KG1 (cell line): ENCODE data around the gene BBIP1.
A peak's percentile ranks its signal among the peaks of the same experiment; 100 is the strongest.

Source experiments
- DNase-seq: peaks from one replicate; lab custom pipeline; 2025; lab: John Stamatoyannopoulos, UW

BBIP1 gene

GRCh38 chr10:110863956-110864355 is 55.0 kb downstream of the BBIP1 start:
- no peak for DNase-seq

DNA sequence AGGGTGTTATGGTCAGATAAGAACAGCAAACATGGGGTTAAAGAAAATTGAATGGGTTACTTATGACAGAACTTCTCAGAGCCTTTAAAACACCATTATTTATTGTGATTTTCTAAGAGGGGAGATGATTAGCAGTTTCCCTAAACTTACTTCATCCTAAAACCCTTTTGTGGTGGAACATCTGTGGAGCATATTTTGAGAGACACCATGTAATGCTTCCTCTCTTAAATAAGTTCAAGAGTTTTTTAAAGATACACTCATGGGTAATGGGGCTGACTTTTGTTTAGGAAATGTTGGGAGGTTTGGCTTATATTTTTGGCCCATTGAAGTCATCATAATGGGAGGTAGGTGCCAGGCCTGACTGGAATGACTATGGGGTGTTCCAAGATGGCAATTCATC is 55.6 kb downstream of the BBIP1 start:
- no peak for DNase-seq

GRCh38 chr10:110862961-110863360 is 56.0 kb downstream of the BBIP1 start:
- no peak for DNase-seq

DNA sequence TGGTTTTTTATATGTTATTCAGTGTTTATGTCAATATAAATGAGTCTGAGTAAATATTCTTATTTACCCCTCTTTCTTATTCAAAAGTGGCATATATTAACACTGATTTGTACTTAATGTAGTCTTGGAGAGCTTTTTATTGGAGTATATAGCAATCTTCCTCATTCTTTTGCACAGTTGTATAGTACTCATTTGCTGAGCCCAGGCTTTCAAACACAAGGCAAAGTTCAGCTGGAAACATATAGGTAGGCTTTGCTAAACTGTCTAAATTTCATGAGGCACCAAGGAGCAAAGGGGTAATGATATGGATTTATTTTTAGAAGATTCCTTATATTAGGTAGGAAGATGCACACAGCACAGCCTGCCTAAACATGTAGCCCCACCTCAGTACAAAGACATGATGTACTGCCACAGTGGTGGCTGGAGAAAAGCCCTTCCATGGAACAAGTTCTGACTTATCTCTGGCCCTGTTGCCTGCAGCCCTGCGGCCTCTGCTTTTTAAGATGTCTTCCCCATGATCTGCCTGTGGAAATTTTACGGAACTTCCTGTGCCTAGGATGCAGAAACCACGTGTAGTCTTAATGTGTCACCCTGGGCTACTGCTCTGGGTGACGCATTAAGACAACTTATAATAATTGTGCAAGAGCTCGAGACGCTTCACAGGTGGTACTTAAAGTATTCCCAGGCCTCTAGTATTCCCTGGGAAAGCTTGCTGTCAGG is 56.9 kb downstream of the BBIP1 start:
- no peak for DNase-seq

DNA sequence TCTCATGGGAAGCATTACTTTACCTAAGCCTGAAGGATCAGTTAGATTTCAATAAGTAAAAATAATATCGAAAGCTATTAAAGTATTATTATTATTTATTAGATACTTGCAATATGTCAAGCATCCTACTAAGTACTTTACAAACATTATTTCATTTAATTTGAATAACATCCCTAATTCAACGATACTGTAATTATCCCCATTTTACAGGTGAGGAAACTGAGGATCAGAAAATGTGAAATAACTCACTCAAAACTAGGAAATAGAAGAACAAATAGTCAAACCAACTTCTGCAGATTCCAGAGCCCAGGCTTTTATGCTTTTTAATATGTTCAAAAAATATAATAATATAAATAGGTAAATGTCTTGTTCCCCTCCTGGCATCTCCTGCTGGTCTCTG is 57.5 kb downstream of the BBIP1 start:
- no peak for DNase-seq

- DNase-seq = no peak
Measured at GRCh38 chr10:110860576-110861241, 58.3 kb downstream of the BBIP1 start.

DNA sequence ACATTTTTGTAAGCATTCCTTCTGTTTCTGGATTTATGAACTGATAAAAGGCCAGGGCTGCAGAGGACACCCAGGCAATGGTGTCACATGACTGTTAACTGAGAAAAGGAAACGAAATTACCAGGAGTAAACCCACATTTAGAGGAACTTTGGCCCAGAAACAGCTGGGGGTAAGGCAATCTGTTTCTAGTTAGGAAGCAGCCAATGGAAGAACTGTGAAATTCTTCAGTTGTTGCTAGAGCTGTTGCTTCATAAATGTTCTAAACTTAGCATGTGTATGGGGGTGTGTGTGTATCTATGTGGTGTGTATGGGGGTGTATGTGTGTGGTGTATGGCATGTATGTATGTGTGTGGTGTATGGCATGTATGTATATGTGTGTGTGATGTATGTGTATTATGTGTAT is 59.0 kb downstream of the BBIP1 start:
- peak; percentile 22 for DNase-seq

DNA sequence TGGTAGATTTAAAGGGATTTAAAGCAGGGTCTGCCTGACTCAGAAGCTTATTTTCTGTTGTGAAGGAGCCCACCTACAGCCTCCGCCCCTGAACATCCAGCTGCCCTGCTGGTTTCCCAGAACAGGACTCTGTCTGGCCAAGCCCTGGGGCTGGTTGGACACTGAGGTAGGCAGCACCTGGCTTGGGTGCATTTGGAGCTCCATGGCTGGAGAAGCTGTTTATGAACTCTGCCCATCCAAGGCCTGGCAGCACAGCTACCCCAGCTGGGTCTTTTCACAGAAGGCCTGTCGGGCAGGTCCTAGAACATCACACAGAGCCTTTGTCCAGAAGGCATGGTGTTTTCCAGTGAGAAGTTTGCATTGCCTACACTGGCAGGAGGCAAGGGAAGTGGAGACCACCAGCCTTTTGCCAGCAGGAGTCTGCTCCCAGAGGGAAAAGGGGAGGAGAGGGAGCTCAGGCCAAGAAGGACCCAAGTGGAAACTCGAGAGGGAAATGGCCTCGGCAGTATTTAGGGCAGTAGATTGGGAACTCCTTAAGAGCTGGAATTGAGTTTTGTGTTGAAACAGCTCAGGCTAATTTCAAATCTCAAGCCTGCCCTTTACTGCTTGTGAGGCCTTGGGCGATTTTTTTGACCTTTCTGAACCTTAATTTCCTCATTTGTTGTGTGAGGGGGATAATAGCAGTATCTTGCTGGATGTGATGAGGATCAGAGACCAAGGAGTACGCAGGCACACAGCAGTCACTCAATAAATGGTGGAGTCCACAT is 59.6 kb downstream of the BBIP1 start:
- DNase-seq = no peak

DNA sequence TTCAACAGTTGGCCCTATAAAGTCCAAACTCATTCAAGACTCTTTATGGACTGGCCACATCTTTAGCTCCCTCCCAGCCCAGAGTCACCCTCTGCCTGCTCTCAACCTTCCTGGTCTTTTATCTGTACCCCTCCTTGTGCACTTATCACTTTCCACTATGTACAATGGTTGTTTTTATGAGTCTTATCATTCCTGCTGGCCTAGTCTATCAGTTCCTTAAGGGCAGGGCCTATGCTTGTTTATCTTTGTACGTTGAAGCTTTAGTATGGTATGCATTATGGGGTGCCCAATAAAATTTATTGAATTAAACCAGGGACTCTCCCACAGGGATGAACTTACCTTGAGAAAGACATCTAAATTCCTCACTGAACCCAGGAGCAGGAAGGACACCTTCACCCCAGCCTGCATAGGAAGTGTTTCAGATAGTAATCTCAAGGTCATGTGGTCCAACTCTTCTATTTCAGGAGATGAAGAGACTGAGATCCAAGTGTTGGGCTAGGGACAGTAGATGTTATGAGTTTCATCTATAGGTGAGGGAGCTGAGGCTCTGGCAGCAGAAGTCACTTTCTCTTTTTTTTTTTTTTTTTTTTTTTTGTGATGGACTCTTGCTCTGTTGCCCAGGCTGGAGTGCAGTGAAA is 60.6 kb downstream of the BBIP1 start:
- no peak for DNase-seq

GRCh38 chr10:110857265-110858171 is 61.5 kb downstream of the BBIP1 start:
- no peak for DNase-seq

- no peak for DNase-seq
Measured at GRCh38 chr10:110853921-110854605, 64.9 kb downstream of the BBIP1 start.

DNA sequence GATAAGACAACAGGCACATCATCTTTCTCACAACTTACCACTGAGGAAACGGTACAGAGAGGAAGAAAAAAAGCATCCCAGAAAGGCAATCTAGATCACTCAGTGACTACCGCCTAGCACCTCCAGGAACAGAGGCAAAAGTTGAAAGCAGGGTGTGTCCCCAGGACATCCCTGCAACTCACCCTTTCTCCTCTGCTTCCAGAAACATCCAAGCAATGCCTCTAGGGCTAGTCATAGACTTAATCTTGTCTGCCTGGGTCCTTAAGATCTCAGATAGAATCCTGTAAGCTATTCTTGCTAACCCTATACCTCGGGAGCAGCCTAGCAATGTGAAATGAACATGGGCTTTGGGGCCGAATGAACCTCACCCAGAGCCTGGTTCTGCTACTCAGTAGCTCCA is 66.0 kb downstream of the BBIP1 start:
- no peak for DNase-seq

DNA sequence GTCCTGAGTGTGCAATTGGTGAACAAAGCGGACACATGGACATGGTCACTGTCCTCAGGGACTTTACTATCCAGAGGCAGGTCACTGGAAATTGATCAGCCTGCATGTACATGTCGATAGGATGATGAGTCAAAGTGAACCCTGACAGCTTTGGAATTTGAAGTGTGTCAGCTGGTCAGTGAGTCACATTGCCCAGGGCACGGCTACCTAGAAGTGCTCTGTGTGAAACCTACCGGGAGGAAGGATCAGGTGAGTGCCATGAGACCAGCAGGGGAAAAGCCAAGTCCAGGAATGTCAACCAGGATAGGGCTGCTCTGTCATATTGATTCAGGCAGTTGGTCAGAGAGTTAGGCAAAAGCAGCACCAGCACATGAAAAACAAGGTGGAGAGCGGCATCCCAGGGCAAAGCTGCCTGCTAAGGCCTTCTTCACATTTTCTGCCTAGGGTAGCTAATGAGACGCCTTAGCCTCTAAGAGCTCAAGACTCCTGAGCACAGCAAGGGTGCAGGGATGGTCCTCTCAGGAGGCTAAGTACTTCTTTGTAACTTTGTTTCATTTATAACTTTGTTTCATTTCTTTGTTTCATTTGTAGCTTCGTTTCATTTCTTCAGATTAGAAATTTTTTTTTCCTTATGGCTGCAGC is 66.6 kb downstream of the BBIP1 start:
- no peak for DNase-seq

DNA sequence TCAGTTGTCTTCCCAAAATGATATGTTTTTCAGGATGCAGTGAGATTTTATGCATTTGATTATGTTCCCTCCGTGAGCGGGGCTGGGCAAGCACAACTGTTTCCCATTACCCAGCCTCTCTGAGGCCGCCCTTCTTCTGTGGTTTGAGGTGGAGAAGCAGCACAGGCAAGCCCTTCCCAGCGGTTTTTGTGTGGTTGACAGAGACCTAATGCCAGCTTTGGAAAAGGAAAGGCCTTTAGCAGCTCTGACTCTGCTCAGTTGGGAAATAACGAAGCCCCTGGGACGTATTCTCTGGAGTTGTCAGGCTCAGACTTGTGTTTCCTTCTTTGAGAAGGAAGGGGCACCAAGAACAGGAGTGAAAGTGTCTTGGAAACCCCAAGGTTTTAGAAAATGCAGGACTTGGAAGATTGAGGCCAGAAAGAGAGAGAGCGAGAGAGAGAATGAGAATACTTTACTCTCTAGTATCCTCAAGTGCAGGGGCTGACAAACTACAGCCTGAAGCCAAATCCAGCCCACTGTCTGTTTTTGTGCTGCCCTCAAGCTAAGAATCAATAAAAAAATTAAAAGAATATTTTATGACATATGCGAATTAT is 67.9 kb downstream of the BBIP1 start:
- peak; percentile 22 for DNase-seq

DNA sequence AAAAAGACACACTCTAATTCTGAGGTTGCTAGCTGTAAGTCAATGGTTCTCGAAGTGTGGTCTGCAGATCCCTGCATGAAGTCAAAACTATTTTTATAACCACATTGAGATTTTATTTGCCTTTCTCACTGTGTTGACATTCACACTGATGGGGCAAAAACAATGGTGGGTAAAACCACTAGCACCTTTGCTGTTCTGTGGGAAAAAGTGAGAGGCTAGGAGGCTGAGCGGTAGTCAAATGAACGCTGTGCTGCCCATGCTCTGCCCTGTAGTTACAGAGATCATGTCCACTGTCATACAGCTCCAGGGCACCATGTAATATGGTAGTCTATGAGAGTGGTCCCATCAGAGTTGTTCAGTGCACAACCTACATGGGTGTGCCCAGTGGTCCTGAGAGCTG is 68.9 kb downstream of the BBIP1 start:
- DNase-seq = no peak
